MM.1S (cell line): Measurements from ENCODE around the gene IL22RA1.

Experiments used
- DNase-seq: peaks from one replicate; pipeline ENCODE4 v3.0.0-alpha.2; 2015
- H2AFZ ChIP-seq: fragments of 300-600 bp; sonication (generic); 2 replicates; pipeline ENCODE4 v1.6.0; 2016; ENCODE audit warnings: antibody characterized with exemption, low read length
- H3F3A ChIP-seq: fragments of 300-600 bp; sonication (generic); 2 replicates; pipeline ENCODE4 v1.6.1; 2016; ENCODE audit warnings: mild to moderate bottlenecking, antibody characterized with exemption, low read length, moderate library complexity, mixed read lengths; ENCODE audit not compliant: insufficient read depth
- H3K27ac ChIP-seq: fragments of 300-600 bp; sonication (generic); 2 replicates; pipeline ENCODE4 v1.5.1; 2016; ENCODE audit warnings: mild to moderate bottlenecking, low read length
- H3K27me3 ChIP-seq: fragments of 300-600 bp; sonication (generic); replicated peaks from 2 replicates; pipeline ENCODE4 v1.6.0; 2016; ENCODE audit warnings: low read length; ENCODE audit not compliant: insufficient read depth
- H3K36me3 ChIP-seq: fragments of 300-600 bp; sonication (generic); replicated peaks from 2 replicates; pipeline ENCODE4 v1.6.1; 2016; ENCODE audit warnings: mild to moderate bottlenecking, low read length, mixed read lengths; ENCODE audit not compliant: insufficient read depth
- H3K4me1 ChIP-seq: fragments of 300-600 bp; sonication (generic); 2 replicates; pipeline ENCODE4 v1.6.1; 2016; ENCODE audit warnings: low read length, mixed read lengths
- H3K4me2 ChIP-seq: fragments of 300-600 bp; sonication (generic); 2 replicates; pipeline ENCODE4 v1.6.0; 2016; ENCODE audit warnings: low read depth, low read length
- H3K4me3 ChIP-seq: fragments of 300-600 bp; sonication (generic); 2 replicates; pipeline ENCODE4 v1.5.1; 2016; ENCODE audit warnings: low read length, mixed read lengths
- H3K79me2 ChIP-seq: fragments of 300-600 bp; sonication (generic); 2 replicates; pipeline ENCODE4 v1.6.1; 2016; ENCODE audit warnings: mixed run types, low read length, mixed read lengths
- H3K9ac ChIP-seq: fragments of 300-600 bp; sonication (generic); 2 replicates; pipeline ENCODE4 v1.6.1; 2016; ENCODE audit warnings: low read length, mixed read lengths
- H3K9me2 ChIP-seq: fragments of 300-600 bp; sonication (generic); replicated peaks from 2 replicates; pipeline ENCODE4 v1.6.1; 2016; ENCODE audit warnings: mild to moderate bottlenecking, low read length, mixed read lengths; ENCODE audit not compliant: insufficient read depth
- H3K9me3 ChIP-seq: fragments of 300-600 bp; sonication (generic); replicated peaks from 2 replicates; pipeline ENCODE4 v1.6.1; 2016; ENCODE audit warnings: mild to moderate bottlenecking, low read length, mixed read lengths; ENCODE audit not compliant: insufficient read depth
- H4K20me1 ChIP-seq: fragments of 300-600 bp; sonication (generic); 2 replicates; pipeline ENCODE4 v1.6.1; 2016; ENCODE audit warnings: mild to moderate bottlenecking, low read length, moderate library complexity, mixed read lengths; ENCODE audit not compliant: insufficient read depth
- CTCF ChIP-seq: fragments of 300-600 bp; sonication (generic); IDR thresholded peaks from 2 replicates; pipeline ENCODE4 v1.5.1; 2016; ENCODE audit warnings: antibody characterized with exemption, low read length, mixed read lengths
- EZH2 ChIP-seq: fragments of 300-600 bp; sonication (generic); optimal IDR thresholded peaks from 2 replicates; pipeline ENCODE3; 2017; ENCODE audit warnings: low read depth, mild to moderate bottlenecking, antibody characterized with exemption, low read length, mixed read lengths
- EZH2phosphoT487 ChIP-seq: fragments of 300-600 bp; sonication (generic); IDR thresholded peaks from 2 replicates; pipeline ENCODE4 v1.6.1; 2018; ENCODE audit warnings: antibody characterized with exemption, low read length

The IL22RA1 gene

DNA sequence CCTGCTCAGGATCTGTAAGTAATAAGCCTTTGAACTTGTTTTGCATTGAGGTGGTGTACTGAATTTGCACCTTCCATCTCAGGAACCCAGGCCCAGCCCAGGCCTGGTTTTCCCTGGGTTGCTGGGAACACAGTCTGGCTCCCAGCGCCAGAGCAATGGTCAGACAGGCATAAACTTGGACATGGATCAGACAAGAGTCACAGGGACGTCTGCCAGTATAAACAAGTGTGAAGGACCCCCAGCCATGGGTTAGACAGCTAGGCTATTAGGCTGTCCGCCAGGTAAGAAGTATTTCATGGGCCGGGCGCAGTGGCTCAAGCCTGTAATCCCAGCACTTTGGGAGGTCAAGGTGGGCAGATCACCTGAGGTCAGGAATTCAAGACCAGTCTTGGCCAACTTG is 38.7 kb upstream of the IL22RA1 start:
- no peak for TF ChIP-seq CTCF
- no peak for TF ChIP-seq EZH2
- TF ChIP-seq EZH2phosphoT487 = no peak
- H3K4me1 ChIP-seq = peaks cover 17% of the 10 kb centered on the region
- peaks cover 98% of the 10 kb centered on the region for H3K79me2 ChIP-seq
- H3K27me3 ChIP-seq = no peaks in the 10 kb centered on the region
- H3K9me3 ChIP-seq = no peaks in the 10 kb centered on the region
- no peak overlapping the region for H3K4me3 ChIP-seq
- H4K20me1 ChIP-seq = peaks cover 4% of the 10 kb centered on the region; the same call in 1 of the 2 replicates
- no peak overlapping the region for H3K9ac ChIP-seq
- no peak overlapping the region for H2AFZ ChIP-seq
- no peak overlapping the region for H3K27ac ChIP-seq
- no peaks in the 10 kb centered on the region for H3F3A ChIP-seq
- H3K4me2 ChIP-seq = no peak overlapping the region
- H3K9me2 ChIP-seq = no peaks in the 10 kb centered on the region
- H3K36me3 ChIP-seq = 0 out of 2 replicates have a peak, but pooled peaks cover 2% of the 10 kb centered on the region
- DNase-seq = no peak

DNA sequence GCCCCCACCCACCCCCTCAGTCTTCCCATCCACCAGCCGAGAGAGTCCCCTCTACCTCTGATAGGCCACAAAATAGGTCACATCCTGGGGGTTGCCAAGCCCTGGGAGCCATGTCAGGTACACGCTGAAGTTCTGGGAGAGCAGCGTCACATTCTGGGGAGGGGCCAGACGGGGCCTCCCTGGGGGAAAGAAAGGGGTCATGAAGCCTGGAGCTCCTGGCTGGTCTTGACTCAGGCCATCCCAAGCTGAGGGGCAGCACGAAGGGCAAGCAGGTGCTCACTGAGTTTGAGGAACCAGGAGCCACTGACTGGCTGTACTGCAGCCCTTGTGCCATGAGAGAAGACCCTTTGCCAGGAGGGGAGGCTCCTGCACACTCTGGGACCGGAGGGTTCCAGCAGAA is 37.7 kb upstream of the IL22RA1 start:
- Histone ChIP-seq H3K27ac (no peak overlapping the region), H3F3A (no peaks in the 10 kb centered on the region), H3K27me3 (no peaks in the 10 kb centered on the region), H3K9me3 (no peaks in the 10 kb centered on the region), H3K9ac (no peak overlapping the region), H3K79me2 (peaks cover 98% of the 10 kb centered on the region), H3K9me2 (no peaks in the 10 kb centered on the region), H3K4me3 (no peak overlapping the region), H3K4me1 (peaks cover 14% of the 10 kb centered on the region), H4K20me1 (peaks cover 10% of the 10 kb centered on the region), H3K4me2 (no peak overlapping the region), H2AFZ (no peak overlapping the region), H3K36me3 (0 out of 2 replicates have a peak, but pooled peaks cover 2% of the 10 kb centered on the region)
- no peak for DNase-seq
- TF ChIP-seq EZH2phosphoT487 (no peak), CTCF (no peak), EZH2 (no peak)

GRCh38 chr1:24179251-24179840 is 36.4 kb upstream of the IL22RA1 start:
- no peak overlapping the region for H3K27ac ChIP-seq
- no peak overlapping the region for H3K4me3 ChIP-seq
- H4K20me1 ChIP-seq = peaks cover 13% of the 10 kb centered on the region
- H3K4me2 ChIP-seq = no peak overlapping the region
- H3K36me3 ChIP-seq = 0 out of 2 replicates have a peak, but pooled peaks cover 2% of the 10 kb centered on the region
- H3K27me3 ChIP-seq = no peaks in the 10 kb centered on the region
- H3K9me2 ChIP-seq = no peaks in the 10 kb centered on the region
- TF ChIP-seq EZH2 (no peak), EZH2phosphoT487 (no peak), CTCF (no peak)
- H3K4me1 ChIP-seq = peaks cover 4% of the 10 kb centered on the region; the same call in 1 of the 2 replicates
- peaks cover 99% of the 10 kb centered on the region for H3K79me2 ChIP-seq
- no peak overlapping the region for H2AFZ ChIP-seq
- no peak overlapping the region for H3K9ac ChIP-seq
- DNase-seq = no peak
- H3F3A ChIP-seq = 0 out of 2 replicates have a peak, but pooled peaks cover under 1% of the 10 kb centered on the region
- H3K9me3 ChIP-seq = no peaks in the 10 kb centered on the region
